ENCODE results near the gene BTBD1.

GRCh38 chr15:83065431-83065830 lies 1.6 kb downstream of the BTBD1 start:
- TF ChIP-seq CTCF (IDR thresholded peaks at IDR 0.05; ENCODE audit: extremely low read depth in 1 of 2, insufficient read depth in 1 of 2, low read depth in 1 of 2, low read length in 2 of 2) (no peak), POLR2A (IDR thresholded peaks at IDR 0.05; ENCODE audit: low read depth, low read length) (no peak), EZH2 (IDR thresholded peaks at IDR 0.05; ENCODE audit: borderline replicate concordance, low read depth, low read length, severe bottlenecking) (no peak)
